WTC11 (cell line): ENCODE results near the gene PALMD.

Source experiments
- CREM ChIP-seq: sonication (generic); formaldehyde crosslinking; IDR thresholded peaks from 2 replicates; pipeline ENCODE4 v1.8.1; 2022; ENCODE audit warnings: mild to moderate bottlenecking, missing genetic modification reagents, moderate library complexity
- FOXJ3 ChIP-seq: sonication (generic); formaldehyde crosslinking; IDR thresholded peaks from 2 replicates; pipeline ENCODE4 v1.9.0; 2021; ENCODE audit warnings: missing genetic modification reagents, mild to moderate bottlenecking, borderline replicate concordance
- GABPB1 ChIP-seq: sonication (generic); formaldehyde crosslinking; IDR thresholded peaks from 2 replicates; pipeline ENCODE4 v1.8.1; 2023; ENCODE audit warnings: mild to moderate bottlenecking, missing genetic modification reagents
- NFE2L1 ChIP-seq: sonication (generic); formaldehyde crosslinking; IDR thresholded peaks from 2 replicates; pipeline ENCODE4 v1.8.1; 2023; ENCODE audit warnings: missing genetic modification reagents
- ZNF423 ChIP-seq: fragments of 250-450 bp; sonication (Bioruptor Pico); IDR thresholded peaks from 2 replicates; pipeline ENCODE4 v2.1.2; 2022; ENCODE audit warnings: mild to moderate bottlenecking, moderate library complexity
- TF ChIP-seq, protein P1 (sequence below): fragments of 200-600 bp; IDR thresholded peaks from 2 replicates; pipeline ENCODE4 v1.8.0; 2022; ENCODE audit warnings: antibody characterized with exemption
- TF ChIP-seq, protein P2 (sequence below): sonication (generic); formaldehyde crosslinking; IDR thresholded peaks from 2 replicates; pipeline ENCODE4 v1.8.1; 2023; ENCODE audit warnings: mild to moderate bottlenecking, missing genetic modification reagents, moderate library complexity
- TF ChIP-seq, protein P3 (sequence below): fragments of 250-450 bp; sonication (Bioruptor Pico); IDR thresholded peaks from 2 replicates; pipeline ENCODE4 v2.1.2; 2022; ENCODE audit warnings: mild to moderate bottlenecking, moderate library complexity
- TF ChIP-seq, protein P4 (sequence below): sonication (generic); formaldehyde crosslinking; IDR thresholded peaks from 2 replicates; pipeline ENCODE4 v1.8.0; 2022; ENCODE audit warnings: mild to moderate bottlenecking, missing genetic modification reagents
- TF ChIP-seq, protein P5 (sequence below): sonication (generic); formaldehyde crosslinking; IDR thresholded peaks from 2 replicates; pipeline ENCODE4 v1.8.1; 2022; ENCODE audit warnings: low read depth, missing genetic modification reagents, borderline replicate concordance

DNA sequence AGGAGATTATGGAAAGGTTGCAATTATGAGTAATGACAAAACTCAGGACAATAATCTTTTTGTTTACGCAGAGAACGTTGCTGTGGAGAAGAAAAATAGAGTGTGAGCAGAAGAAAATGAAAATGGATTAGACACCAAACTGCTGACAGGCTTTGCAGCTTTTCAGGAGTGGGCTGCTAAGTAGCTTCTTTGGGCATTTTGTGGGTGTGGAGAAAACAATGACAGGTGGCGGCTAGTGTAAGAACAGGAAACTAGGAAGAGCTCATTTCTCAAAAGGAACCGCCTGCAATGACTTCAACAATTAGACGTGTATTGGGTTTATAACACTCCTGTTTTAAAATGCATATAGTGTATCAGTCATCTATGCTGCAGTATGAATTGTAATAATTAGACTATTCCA lies 18.3 kb upstream of the PALMD start:
- TF ChIP-seq, protein P1, sequence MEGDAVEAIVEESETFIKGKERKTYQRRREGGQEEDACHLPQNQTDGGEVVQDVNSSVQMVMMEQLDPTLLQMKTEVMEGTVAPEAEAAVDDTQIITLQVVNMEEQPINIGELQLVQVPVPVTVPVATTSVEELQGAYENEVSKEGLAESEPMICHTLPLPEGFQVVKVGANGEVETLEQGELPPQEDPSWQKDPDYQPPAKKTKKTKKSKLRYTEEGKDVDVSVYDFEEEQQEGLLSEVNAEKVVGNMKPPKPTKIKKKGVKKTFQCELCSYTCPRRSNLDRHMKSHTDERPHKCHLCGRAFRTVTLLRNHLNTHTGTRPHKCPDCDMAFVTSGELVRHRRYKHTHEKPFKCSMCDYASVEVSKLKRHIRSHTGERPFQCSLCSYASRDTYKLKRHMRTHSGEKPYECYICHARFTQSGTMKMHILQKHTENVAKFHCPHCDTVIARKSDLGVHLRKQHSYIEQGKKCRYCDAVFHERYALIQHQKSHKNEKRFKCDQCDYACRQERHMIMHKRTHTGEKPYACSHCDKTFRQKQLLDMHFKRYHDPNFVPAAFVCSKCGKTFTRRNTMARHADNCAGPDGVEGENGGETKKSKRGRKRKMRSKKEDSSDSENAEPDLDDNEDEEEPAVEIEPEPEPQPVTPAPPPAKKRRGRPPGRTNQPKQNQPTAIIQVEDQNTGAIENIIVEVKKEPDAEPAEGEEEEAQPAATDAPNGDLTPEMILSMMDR: no peak
- TF ChIP-seq, protein P2, sequence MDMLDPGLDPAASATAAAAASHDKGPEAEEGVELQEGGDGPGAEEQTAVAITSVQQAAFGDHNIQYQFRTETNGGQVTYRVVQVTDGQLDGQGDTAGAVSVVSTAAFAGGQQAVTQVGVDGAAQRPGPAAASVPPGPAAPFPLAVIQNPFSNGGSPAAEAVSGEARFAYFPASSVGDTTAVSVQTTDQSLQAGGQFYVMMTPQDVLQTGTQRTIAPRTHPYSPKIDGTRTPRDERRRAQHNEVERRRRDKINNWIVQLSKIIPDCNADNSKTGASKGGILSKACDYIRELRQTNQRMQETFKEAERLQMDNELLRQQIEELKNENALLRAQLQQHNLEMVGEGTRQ (CRISPR knock-in tag): no peak
- TF ChIP-seq FOXJ3 (no peak), ZNF423 (CRISPR knock-in tag) (no peak), CREM (no peak), NFE2L1 (CRISPR knock-in tag) (no peak), GABPB1 (no peak)
- TF ChIP-seq, protein P3, sequence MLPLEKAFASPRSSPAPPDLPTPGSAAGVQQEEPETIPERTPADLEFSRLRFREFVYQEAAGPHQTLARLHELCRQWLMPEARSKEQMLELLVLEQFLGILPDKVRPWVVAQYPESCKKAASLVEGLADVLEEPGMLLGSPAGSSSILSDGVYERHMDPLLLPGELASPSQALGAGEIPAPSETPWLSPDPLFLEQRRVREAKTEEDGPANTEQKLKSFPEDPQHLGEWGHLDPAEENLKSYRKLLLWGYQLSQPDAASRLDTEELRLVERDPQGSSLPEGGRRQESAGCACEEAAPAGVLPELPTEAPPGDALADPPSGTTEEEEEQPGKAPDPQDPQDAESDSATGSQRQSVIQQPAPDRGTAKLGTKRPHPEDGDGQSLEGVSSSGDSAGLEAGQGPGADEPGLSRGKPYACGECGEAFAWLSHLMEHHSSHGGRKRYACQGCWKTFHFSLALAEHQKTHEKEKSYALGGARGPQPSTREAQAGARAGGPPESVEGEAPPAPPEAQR (CRISPR knock-in tag): no peak
- TF ChIP-seq, protein P4, sequence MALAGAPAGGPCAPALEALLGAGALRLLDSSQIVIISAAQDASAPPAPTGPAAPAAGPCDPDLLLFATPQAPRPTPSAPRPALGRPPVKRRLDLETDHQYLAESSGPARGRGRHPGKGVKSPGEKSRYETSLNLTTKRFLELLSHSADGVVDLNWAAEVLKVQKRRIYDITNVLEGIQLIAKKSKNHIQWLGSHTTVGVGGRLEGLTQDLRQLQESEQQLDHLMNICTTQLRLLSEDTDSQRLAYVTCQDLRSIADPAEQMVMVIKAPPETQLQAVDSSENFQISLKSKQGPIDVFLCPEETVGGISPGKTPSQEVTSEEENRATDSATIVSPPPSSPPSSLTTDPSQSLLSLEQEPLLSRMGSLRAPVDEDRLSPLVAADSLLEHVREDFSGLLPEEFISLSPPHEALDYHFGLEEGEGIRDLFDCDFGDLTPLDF (CRISPR knock-in tag): no peak
- TF ChIP-seq, protein P5, sequence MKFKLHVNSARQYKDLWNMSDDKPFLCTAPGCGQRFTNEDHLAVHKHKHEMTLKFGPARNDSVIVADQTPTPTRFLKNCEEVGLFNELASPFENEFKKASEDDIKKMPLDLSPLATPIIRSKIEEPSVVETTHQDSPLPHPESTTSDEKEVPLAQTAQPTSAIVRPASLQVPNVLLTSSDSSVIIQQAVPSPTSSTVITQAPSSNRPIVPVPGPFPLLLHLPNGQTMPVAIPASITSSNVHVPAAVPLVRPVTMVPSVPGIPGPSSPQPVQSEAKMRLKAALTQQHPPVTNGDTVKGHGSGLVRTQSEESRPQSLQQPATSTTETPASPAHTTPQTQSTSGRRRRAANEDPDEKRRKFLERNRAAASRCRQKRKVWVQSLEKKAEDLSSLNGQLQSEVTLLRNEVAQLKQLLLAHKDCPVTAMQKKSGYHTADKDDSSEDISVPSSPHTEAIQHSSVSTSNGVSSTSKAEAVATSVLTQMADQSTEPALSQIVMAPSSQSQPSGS (CRISPR knock-in tag): no peak
